EL (cell line): ENCODE results near the gene DNASE2B.
"Not testable (repeated sequence)": the region's sequence is repeated elsewhere in the genome, so short reads cannot be mapped to it uniquely, and the experiment has no call there.

Source experiments
- DNase-seq: peaks from one replicate; pipeline ENCODE4 v3.0.0-alpha.2; 2016

DNASE2B gene

DNA sequence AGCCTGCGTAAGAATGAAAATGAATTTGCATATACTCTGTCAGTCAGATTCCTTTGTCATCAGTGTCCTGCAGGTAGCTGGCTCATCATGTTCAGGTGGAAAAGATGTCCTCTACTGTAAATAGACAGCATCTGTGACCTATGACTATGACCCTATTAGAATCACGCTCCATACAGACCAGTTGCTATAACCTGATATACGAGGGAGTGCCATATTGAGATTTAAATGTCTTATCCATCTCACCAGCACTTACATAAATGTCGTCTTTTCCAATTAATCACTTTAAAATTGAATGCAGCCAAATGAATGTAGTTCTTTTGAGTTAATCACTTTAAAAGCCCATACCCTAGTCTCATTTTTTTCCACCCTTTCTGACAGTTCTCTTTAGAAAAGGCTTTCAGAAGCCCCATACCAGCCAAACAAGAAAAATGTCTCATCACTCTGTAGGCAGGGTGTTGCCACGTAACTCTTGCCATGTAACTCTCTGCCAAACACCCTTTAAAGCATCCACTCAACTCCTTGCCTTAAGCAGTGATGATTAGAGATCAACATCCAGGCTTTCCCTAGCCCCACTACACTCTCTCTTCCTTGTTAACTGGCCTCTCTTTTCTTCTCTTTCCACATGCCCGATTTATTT lies 26.3 kb downstream of the DNASE2B start:
- no peak for DNase-seq

DNA sequence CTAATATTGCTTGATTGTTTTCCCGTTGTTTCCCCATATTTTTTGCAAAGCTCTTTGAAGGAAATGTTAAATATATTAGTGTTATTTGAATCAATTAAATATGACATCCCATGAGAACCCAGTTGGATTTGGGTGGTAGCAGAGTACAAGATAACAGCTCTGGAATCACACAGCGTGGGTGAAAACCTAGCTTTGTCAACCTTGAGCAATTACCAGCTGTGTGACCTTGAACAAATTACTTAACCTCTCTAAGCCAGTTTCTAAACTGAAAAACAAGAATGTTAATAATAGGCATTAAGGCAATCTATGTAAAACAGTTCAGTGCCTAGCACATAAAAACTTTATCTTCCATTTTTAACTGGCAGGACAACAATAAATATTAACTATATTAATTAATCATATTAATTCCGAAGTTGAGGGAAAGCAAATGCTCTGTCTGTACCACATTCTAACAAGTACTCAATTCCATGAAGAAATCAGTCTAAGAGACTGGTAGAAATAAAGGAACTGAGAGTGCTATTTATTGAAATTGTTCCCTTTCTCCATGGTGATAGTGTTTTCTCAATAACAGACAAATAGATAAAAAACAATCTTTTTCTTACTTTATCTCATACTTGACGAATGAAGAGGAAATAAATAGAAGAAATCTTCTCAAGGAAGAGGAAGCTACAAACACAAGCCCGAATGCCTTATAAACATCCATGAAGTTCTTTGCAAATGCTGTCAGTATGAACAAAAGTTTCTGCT lies 27.0 kb downstream of the DNASE2B start:
- no peak for DNase-seq

DNA sequence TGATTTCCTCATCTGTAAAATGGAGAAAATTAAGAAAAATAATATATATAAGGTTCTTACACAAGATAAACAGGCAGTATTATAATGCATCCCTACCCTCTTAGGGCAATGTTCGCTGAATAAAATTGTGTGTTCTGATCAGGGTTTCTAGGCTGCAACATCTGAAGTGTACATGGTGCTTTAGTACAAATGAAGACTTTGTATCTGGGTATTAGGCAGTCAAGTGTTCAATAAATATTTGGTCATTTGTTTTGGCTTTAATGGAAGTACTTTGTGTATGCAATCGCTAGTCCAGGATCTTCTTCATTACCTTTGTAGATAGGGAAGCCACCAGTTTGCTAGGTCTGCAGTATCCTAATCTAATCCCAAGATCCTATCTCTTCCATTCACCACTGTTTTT lies 28.1 kb downstream of the DNASE2B start:
- DNase-seq, result no peak

DNA sequence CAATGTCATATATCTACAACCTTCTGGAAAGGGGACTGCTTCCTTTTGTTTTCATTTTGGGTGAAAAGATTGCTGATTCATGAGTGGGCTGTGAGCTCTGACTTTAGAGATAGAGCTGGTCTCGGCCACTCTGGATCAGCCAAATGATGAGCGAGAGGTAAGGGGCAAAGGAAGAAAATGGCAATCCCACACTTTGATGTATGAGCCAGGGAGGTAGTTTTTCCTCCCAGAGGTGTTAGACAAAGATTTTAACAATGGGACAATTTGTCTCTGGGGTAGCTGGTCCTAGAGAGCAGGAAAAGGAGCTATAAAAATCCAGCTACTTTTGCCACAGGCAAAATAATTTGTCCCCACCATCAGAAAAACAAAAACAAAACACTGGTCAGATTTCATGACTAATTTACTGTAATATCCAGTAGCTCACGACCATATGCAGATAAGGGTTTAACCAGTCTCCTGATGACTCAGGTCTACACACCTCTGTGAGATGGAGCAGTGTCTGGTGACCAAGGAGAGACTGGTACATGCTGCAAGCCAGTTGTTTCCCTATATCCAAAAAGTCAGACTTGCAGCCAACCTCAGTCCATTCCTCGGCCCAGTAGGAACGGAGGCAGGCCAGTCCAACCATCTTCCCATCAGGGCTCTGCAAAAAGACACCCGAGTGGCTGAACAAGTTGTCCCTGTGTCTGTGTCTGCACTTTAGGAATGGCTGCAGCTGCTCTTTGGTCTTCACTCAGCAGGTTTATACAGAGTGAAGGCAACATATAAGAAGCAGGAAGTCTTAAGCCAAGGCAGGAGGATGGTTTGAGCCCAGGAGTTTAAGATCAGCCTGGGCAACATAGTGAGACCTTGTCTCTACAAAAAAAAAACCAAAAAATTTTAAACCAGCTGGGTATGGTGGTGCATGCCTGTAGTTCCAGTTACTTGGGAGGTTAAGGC lies 29.2 kb downstream of the DNASE2B start:
- DNase-seq, result no peak

DNA sequence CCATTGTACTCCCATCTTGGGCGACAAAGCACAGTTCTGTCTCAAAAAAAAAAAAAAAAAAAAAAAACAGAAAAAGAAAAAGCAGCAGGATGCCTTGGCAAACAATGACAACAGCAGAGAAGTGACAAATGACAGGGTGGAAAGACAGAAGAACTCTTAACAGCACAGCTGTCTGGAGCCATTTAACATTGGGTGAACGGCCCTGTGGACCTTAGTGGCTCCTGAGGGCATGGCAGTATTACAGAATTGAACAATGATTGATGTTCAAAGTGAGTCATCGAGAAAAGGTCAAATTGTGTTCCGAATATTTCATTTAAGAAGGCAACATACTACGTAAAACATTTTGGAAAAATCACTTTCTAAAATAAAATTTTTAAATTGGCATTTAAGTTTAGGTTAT lies 30.0 kb downstream of the DNASE2B start:
- DNase-seq, result no peak

DNA sequence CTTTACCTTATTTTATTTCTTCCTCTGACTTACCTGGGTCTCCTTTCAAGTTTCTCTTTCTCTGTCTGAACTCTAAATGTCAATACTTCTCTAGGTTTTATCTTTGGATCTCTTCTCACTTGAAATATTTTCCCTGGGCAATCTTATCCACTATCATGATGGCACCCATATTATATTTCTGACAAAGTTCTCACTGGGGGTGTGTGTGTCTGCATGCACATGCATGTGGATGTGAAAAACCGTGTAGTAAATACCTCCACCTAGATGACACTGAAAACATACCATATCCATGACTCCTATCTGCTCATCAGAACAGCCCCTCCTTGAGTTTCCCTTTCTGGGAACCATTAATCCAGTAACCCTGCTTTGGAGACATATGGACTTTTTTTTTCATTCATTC lies 30.9 kb downstream of the DNASE2B start:
- no peak for DNase-seq

DNA sequence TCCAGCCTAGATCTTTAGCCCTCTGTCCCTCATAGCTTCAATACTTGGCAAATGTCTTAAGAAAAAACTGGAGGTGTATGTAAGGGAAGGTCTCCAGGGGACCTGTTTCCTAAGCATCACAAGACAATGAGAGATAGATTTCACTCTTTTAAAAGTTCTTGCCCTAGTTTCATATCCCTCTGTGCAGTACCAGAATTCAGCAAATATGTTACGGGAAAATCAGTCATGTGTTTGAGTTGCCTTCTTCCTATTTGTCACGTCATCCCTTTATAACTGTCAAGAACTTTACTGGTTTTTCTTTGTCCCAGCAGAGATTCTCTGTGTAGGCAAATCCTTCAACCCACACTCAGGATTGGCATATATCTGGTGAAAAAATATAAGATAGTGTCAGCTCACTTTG lies 32.3 kb downstream of the DNASE2B start:
- DNase-seq, result no peak

DNA sequence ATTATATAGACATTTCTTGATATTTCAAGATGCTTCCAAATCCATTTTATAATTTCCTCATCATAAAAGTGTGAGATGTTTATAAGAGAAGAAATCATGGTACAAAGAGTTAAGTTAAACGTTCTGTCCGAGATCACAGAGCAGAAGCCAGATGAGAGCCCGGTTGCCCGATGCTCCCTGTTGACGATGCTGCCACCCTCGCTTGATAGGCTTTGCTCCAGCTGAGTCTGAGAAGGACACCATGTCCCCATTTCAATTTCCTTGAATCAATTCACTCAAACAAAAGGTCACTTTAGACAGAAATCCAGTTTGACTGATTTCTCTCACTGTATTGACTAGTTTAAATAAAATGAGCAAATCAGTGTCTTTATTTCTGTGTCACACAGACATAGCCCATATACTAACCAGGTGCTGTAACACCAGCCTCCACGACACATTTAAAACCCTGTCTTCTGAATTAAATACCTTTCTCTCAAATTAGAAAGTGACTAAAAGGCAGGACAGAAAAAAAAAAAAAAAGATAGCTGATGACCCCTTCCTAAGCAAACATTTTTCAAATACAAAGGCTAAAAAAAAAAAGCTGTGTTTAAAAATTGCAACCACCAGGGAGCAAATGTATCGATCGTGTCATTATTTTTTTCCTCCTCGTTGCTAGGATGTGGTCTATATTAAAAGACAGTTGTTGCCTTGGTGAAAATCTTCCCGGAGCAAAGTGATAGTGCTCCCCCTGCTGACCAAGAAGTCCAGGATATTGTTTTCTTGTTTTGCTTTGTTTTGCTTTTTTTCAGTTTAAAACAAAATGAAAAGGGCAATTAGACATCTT lies 35.2 kb downstream of the DNASE2B start:
- peak; percentile 76 for DNase-seq

DNA sequence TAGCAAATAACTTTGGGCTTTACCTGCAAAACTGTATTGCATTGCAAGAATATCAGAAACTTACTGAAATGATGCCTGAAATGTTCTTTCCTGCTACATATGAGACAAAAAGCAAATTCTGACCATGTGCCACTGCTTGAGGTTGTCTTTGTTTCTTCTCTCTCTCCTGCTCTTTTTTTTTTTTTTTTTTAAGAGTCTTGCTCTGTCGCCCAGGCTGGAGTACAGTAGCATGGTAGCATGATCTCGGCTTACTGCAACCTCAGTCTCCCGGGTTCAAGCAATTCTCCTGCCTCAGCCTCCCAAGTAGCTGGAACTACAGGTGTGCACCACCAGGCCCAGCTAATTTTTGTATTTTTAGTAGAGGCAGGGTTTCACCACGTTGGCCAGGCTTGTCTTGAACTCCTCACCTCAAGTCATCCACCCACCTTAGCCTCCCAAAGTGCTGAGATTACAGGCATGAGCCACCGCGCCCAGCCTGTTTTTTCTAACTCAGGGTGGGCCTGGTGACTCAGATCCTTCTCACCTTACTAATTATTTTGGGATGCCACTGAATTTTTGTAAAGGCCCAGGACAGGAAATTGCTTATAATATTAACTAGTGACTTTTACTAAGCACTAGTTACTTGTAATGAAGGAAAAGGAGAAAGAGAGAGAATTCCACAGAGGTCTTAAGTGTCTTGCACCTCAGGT lies 35.9 kb downstream of the DNASE2B start:
- no peak for DNase-seq

DNA sequence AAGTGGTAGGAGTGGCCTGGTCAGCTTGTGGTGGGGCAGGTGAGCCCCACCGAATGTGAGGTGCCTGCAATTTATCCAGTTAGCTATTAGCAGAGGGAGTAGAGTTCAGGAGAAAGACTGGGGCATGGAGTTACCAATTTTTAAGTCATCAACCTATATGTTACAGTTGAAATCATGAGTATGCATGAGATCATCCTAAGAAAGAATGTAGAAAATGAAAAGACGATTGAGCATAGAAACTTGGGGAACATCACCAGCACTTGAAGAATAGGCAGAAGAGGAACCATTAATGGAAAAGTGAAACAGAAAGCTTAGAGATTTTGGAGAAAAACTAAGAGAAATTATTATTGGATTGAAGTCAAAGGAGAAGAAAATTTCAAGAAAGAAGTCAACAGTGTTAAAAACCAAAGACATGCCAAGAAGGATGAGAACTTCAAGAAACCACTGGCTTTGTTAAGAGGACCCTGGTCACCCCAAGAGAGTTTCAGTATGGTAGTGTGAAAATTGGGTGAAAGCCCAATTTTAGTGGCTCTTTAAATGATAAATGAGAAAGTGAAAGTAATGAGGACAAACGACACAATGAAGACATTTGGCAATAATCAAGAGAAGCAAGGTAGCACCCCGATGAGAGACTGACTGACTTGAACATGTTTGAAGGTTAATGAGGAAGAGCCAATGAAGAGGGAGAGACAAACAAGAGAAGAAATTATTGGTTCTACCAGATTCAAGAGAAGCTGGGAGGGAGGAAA lies 36.7 kb downstream of the DNASE2B start:
- DNase-seq, result peak; percentile 35

DNA sequence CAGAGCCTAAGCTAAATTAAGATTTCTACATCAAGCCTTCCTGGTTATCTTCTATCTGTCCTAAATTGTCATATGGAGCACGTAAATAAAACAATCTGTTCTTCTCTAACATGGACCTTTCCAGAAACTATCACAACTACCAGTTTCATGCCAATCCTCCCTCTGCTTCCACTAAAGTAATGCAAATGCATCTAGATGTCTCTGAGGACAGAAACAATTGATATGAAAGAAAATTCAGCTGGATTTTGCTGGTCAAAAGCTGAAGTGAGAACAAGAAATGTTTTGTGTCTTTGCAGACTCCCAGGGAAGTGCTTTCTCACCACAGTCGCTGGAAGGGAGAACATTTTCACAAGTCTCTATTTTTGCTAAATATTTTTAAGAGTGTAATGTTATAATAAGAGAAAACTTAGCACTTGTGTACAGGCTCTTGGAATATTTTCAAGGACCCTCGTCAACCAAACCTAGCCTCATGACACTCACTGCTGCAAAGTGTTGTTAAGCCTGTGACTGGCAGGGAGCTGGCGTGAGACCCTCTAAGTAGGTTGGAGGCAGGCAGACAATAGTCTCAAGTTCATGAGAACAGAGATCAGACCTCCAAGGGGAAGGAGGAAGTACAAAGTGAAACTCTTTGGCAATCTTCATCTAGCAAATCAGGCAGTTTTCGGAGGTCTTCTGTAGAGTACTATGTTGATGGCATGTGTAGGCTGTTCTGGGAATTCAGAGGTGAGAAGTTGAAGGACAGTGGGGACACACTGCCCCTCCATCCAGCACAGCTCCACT lies 38.8 kb downstream of the DNASE2B start:
- DNase-seq, result no peak

DNA sequence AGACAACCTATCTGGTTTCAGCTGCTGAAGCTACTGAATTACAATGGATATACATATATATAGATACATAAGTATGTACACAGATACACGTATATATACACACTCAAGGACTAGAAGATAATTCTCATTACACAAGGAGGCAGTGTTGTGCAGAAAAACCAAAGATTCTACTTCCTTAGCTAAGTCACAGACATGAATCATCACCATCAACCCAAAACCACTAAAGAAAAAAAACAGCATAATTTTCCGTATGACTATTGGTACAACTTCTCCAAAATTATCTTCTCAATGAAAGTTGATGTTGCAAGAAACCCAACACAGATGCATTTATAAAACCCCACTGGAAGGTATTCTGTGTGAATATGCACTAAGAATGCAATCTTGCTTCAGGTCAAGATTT lies 44.0 kb downstream of the DNASE2B start:
- DNase-seq, result peak; percentile 85

DNA sequence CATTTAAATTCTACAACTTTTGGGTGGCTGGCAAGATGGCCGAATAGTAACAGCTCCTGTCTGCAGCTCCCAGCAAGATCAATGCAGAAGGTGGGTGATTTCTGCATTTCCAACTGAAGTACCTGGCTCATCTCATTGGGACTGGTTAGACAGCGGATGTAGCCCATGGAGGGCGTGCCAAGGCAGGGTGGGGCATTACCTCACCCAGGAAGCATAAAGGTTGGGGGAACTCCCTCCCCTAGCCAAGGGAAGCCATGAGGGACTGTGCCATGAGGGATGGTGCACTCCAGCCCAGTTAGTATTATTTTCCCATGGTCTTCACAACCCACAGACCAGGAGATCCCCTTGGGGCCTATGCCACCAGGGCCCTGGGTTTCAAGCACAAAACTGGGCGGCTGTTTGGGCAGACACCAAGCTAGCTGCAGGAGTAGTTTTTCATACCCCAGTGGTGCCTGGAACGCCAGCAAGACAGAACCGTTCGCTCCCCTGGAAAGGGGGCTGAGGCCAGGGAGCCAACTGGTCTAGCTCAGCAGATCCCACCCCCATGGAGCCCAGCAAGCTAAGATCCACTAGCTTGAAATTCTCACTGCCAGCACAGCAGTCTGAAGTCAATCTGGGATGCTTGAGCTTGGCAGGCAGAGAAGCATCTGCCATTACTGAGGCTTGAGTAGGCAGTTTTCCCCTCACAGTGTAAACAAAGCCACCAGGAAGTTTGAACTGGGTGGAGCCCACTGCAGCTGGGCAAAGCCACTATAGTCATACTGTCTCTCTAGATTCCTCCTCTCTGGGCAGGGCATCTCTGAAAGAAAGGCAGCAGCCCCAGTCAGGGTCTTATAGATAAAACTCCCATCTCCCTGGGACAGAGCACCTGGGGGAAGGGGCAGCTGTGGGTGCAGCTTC lies 44.7 kb downstream of the DNASE2B start:
- not testable (repeated sequence) for DNase-seq

DNA sequence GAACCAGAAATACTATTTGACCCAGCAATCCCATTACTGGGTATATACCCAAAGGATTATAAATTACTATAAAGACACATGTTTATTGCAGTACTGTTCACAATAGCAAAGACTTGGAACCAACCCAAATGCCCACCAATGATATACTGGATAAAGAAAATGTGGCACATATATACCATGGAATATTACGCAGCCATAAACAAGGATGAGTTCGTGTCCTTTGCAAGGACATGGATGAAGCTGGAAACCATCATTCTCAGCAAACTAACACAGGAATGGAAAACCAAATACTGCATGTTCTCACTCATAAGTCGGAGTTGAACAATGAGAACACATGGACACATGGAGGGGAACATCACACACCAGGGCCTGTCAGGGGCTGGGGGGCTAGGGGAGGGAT lies 50.4 kb downstream of the DNASE2B start:
- not testable (repeated sequence) for DNase-seq

DNA sequence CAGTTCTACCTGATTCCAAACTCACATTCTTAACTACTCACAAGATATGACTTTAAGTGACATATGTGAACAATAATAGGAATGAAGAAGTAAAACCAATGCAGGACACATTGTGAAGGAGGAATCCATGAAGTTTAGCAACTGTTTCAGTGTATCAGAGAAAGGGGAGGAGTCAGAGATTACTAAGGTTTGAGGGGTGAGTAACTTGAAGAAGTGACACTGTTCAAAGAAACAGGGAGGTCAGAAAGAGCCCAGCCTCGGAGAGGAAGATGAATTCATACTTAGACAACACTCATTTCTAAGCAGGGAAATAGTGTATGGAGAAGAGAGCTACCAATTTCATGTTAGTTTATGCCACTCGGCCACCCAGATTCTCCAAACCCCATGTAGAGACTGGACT lies 52.6 kb downstream of the DNASE2B start:
- DNase-seq, result no peak

DNA sequence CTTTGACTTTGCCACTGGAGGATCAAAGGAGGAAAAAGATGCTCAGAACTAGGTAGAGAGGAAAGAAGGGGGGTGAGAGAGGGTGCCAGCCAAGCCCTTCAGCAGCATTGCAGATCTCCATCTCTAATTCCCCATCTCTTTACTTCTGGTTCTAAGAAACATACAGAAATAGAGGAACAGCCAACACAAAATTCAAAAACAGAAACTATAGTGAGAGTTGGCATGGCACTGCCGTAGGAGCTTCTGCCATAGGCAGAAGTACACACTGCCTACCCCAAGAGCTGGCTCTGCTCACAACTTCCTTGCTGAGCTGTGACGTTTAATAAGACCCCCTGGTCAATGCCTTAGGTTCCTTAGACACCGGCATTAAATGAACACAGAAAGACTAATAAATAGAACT lies 54.2 kb downstream of the DNASE2B start:
- DNase-seq, result no peak

DNA sequence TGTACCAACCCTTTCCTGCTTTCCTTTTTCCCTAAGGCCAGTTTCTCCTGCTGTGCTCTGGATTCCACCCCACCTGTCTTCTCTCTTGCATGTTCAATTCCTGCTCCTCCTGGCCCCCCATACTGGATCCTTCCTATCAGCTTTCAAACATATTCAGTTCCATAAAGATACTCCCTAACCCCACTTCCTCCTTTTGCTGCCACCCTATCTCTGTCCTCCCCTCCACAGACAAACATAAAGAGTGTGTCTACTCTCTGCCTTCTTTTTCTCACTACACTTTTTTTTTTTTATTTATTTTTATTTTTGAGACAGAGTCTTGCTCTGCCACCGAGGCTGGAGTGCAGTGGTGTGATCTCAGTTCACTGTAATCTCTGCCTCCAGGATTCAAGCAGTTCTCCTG lies 63.8 kb downstream of the DNASE2B start:
- no peak for DNase-seq
